Astrocyte (in vitro differentiated cells and primary cell): ENCODE data around the gene HPSE2.

Experiments
- CTCF ChIP-seq: IDR thresholded peaks from 2 replicates; pipeline ENCODE4 v1.5.1; 2011; ENCODE audit warnings: low read depth, mild to moderate bottlenecking, inconsistent platforms, low read length, moderate library complexity; ENCODE audit not compliant: insufficient read depth
- EZH2 ChIP-seq: IDR thresholded peaks from 2 replicates; pipeline ENCODE4 v1.6.1; 2012; ENCODE audit warnings: mild to moderate bottlenecking, low read length, inconsistent platforms; ENCODE audit not compliant: insufficient read depth

- no peak for TF ChIP-seq CTCF
- TF ChIP-seq EZH2, result no peak
Measured at GRCh38 chr10:98720551-98720950, 515.1 kb downstream of the HPSE2 start.
